HCT116 (cell line): ENCODE results near the gene INF2.

Experiments
- ATF3 ChIP-seq: IDR thresholded peaks from 2 replicates; pipeline ENCODE4 v1.6.1; 2012
- CTCF ChIP-seq, 3 experiments: fragments of 200-600 bp in 1 of 3; sonication (generic) in 1 of 3; IDR thresholded peaks in 2 of 3; conservative IDR thresholded peaks in 1 of 3; 2 replicates each; pipeline ENCODE4 v1.5.1; 2012 to 2017; ENCODE audit warnings: low read depth in 2 of 3, low read length in 2 of 3, antibody characterized with exemption in 1 of 3, borderline replicate concordance in 1 of 3, control low read depth in 1 of 3, mild to moderate bottlenecking in 1 of 3, mixed read lengths in 1 of 3, mixed run types in 1 of 3, moderate library complexity in 1 of 3; ENCODE audit not compliant: insufficient read depth in 1 of 3
- EZH2 ChIP-seq: fragments of 200-600 bp; sonication (generic); IDR thresholded peaks from 2 replicates; pipeline ENCODE4 v1.6.1; 2017; ENCODE audit warnings: antibody characterized with exemption, mixed run types
- FOSL1 ChIP-seq: IDR thresholded peaks from 2 replicates; pipeline ENCODE4 v1.6.1; 2012; ENCODE audit warnings: low read depth
- JUND ChIP-seq: IDR thresholded peaks from 2 replicates; pipeline ENCODE4 v1.6.1; 2012
- MAX ChIP-seq: IDR thresholded peaks from 2 replicates; pipeline ENCODE4 v1.6.1; 2012
- POLR2A ChIP-seq: IDR thresholded peaks from 2 replicates; pipeline ENCODE4 v1.7.0; 2011; ENCODE audit warnings: borderline replicate concordance; ENCODE audit not compliant: insufficient read depth, insufficient read length; ENCODE audit errors: extremely low read depth
- POLR2AphosphoS5 ChIP-seq: IDR thresholded peaks from 2 replicates; pipeline ENCODE4 v1.6.1; 2011; ENCODE audit warnings: mild to moderate bottlenecking, low read depth, low read length, moderate library complexity
- SP1 ChIP-seq: IDR thresholded peaks from 2 replicates; pipeline ENCODE4 v1.6.1; 2012; ENCODE audit warnings: low read depth
- SRF ChIP-seq: IDR thresholded peaks from 2 replicates; pipeline ENCODE4 v1.6.1; 2012; ENCODE audit warnings: low read depth
- ZFX ChIP-seq: fragments of 450-650 bp; IDR thresholded peaks from 2 replicates; pipeline ENCODE4 v1.6.1; 2017

- TF ChIP-seq CTCF (IDR thresholded peaks at IDR 0.05 in 2 of 3, conservative IDR thresholded peaks at IDR 0.05 in 1 of 3; ENCODE audit: borderline replicate concordance in 1 of 3, insufficient read depth in 1 of 3, low read depth in 2 of 3, low read length in 2 of 3) (no peak), JUND (no peak), SRF (no peak), POLR2A (no peak), ATF3 (no peak), POLR2AphosphoS5 (no peak), FOSL1 (no peak), MAX (no peak), EZH2 (no peak), ZFX (no peak), SP1 (no peak)
Observed at GRCh38 chr14:104644091-104644635, 45.3 kb upstream of the INF2 start.
